Fibroblast of pulmonary artery (primary cell): ENCODE data around the gene TTC39C.

ENCODE experiments used
- DNase-seq: peaks from one replicate; pipeline ENCODE4 v3.0.0-alpha.2; 2010; ENCODE audit warnings: low read depth
- H3K4me3 ChIP-seq: replicated peaks from 2 replicates; pipeline ENCODE4 v1.5.1; 2011; ENCODE audit warnings: low read depth, mild to moderate bottlenecking, control low read depth, low read length, moderate library complexity
- CTCF ChIP-seq: IDR thresholded peaks from 2 replicates; pipeline ENCODE4 v1.5.1; 2011; ENCODE audit warnings: mild to moderate bottlenecking, control low read depth, low read length, inconsistent platforms; ENCODE audit errors: missing control alignments

Gene TTC39C

DNA sequence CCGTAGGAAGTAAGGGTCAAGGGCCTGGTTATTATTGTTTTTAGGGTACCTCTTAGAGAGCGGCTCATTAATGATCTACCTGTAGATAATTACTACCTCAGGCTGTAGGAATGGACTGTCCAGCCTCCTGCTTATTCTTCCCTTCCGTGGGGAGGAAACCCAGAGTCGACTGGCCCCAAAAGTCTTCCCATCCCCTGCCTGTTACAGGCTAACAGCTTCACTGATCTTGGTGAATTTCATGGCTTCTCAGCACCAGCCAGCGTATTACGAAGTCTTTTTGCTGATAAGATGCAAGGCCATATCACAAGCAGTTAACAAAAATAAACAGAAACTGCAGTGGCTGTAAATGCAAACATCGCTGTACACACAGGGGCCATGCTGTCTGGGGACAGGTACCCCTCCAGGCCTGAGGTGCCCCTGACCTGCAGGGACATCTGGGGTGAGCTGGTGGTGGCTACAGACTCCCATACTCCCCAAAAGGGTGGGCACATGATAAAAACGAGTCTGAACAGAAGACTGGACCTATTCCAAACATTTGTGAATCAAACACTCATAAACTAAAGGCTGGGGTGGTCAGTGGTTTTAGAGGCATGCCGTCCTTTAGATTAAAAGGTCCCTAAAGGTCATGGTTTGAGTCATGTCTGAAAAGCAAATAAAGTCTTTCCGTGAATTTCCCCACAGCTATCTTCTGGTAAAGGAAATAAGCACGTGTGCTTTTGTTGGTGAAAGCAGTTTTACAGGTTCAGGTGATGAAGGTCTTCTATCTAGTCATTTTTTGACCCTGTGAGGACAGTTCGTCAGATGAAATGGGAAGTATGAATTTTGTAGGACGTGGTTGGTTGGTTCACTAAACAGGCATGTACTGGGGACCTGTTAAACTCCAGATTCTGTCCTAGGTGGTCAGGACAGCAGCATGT lies 36.7 kb downstream of the TTC39C start:
- DNase-seq, result peak; percentile 22
- no peak for TF ChIP-seq CTCF
- H3K4me3 ChIP-seq, result no peak overlapping the region

DNA sequence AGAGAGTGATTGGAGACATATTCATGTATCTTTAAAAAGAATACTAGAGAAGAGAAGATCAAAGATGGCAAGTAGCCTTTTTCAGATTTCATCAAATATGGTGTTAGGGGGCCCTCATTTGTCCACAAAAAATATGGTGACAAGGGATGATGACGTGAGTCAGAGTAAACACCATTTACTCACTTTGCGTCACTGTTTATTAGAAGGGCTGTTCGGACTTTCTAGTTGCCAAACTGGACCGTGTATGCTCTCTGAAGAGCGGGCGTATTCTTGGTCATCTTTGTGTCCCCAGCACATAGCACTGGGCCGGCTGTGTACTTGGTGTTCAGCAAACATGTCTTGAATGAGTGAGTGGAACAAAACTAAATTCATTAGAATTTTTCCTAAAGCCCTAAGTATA lies 37.5 kb downstream of the TTC39C start:
- DNase-seq, result no peak
- no peak for TF ChIP-seq CTCF
- no peak overlapping the region for H3K4me3 ChIP-seq

DNA sequence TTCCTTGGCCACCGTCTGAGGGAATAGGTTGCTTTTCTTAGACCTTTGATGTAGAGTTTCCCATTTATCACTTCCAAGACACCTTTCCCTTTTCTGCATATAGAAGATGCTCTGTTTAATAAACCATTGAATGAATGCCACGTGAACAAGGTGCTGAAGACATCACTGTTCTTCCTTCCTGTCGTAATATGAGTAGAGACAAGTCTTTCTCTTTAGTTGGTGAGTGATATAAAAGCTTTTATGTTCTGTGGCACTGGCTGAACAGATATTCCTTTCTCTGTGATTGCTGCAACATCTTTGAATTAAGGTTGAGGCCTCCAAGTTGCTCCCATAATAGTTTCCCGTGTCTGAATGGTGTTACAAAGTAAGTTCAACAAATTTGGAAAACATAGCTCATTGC lies 38.7 kb downstream of the TTC39C start:
- no peak overlapping the region for H3K4me3 ChIP-seq
- DNase-seq, result no peak
- TF ChIP-seq CTCF, result no peak

DNA sequence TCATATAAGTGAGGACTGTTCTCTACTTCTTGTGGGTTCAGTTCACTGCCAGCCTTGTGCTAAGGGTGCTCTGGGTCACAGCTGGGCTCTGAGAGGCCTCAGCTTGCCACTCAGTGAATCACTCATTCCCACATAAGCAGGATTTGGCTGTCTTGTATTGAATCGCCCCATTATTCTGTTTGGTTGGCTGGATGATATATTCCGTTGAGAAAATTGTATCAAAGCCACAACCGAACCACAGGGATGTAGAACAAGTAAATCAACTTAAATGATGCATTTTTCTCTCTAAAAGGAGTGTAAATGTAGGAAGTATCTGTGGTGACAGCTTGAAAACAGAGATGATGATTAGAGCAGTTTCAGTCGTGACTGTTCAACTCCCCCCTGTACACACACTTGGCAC lies 39.6 kb downstream of the TTC39C start:
- no peak overlapping the region for H3K4me3 ChIP-seq
- DNase-seq, result no peak
- no peak for TF ChIP-seq CTCF

- no peak for DNase-seq
- H3K4me3 ChIP-seq, result no peak overlapping the region
- TF ChIP-seq CTCF, result no peak
These were observed 40.7 kb downstream of the TTC39C start for GRCh38 chr18:24055009-24055804.

GRCh38 chr18:24055878-24056277 lies 41.3 kb downstream of the TTC39C start:
- no peak for DNase-seq

More at GRCh38 chr18:24055878-24056277, 41.3 kb downstream of the TTC39C start:
- no peak overlapping the region for H3K4me3 ChIP-seq
- no peak for TF ChIP-seq CTCF
